ENCODE results near the gene KCNE2. TPM values are rescaled to one million over a fixed set of nuclear protein-coding genes. Genes with fewer than 3 reads are reported as not detected.
A peak's percentile ranks its signal among the peaks of the same experiment; 100 is the strongest.

Gene KCNE2
- not detected for total RNA-seq

- DNase-seq (ENCODE audit: low spot score) (peak; percentile 8), ATAC-seq (no peak)
Observed at GRCh38 chr21:34363733-34364132, at the start of gene KCNE2. KCNE2 (plus strand) TSS chr21:34364006; CDS start chr21:34370479, 6,473 bp downstream.

- no peak for ATAC-seq
- no peak for DNase-seq (ENCODE audit: low spot score)
Observed at GRCh38 chr21:34319585-34319984, 44.2 kb upstream of the KCNE2 start.

GRCh38 chr21:34320011-34320410 is 43.8 kb upstream of the KCNE2 start:
- no peak for DNase-seq (ENCODE audit: low spot score)
- ATAC-seq: no peak

- DNase-seq (ENCODE audit: low spot score): no peak
- ATAC-seq: no peak
Observed at GRCh38 chr21:34330055-34330454, 33.8 kb upstream of the KCNE2 start.

GRCh38 chr21:34331726-34332125 is 32.1 kb upstream of the KCNE2 start:
- DNase-seq (ENCODE audit: low spot score) (no peak), ATAC-seq (no peak)

- no peak for DNase-seq (ENCODE audit: low spot score)
Observed at GRCh38 chr21:34332347-34332746, 31.5 kb upstream of the KCNE2 start.

GRCh38 chr21:34333121-34333739 is 30.6 kb upstream of the KCNE2 start:
- DNase-seq (ENCODE audit: low spot score) (no peak), ATAC-seq (no peak)

More at GRCh38 chr21:34332347-34332746, 31.5 kb upstream of the KCNE2 start:
- no peak for ATAC-seq

- ATAC-seq (no peak), DNase-seq (ENCODE audit: low spot score) (no peak)
Observed at GRCh38 chr21:34335316-34335715, 28.5 kb upstream of the KCNE2 start.

- DNase-seq (ENCODE audit: low spot score) (no peak), ATAC-seq (no peak)
Observed at GRCh38 chr21:34336245-34336644, 27.6 kb upstream of the KCNE2 start.

- DNase-seq (ENCODE audit: low spot score) (no peak), ATAC-seq (no peak)
Observed at GRCh38 chr21:34336756-34337391, 26.9 kb upstream of the KCNE2 start.

GRCh38 chr21:34337741-34338140 is 26.1 kb upstream of the KCNE2 start:
- DNase-seq (ENCODE audit: low spot score) (no peak), ATAC-seq (no peak)

GRCh38 chr21:34338226-34338625 is 25.6 kb upstream of the KCNE2 start:
- ATAC-seq: no peak
- DNase-seq (ENCODE audit: low spot score): no peak

- DNase-seq (ENCODE audit: low spot score) (no peak), ATAC-seq (no peak)
Observed at GRCh38 chr21:34340061-34340460, 23.7 kb upstream of the KCNE2 start.

- ATAC-seq: no peak
- DNase-seq (ENCODE audit: low spot score): no peak
Observed at GRCh38 chr21:34342476-34342875, 21.3 kb upstream of the KCNE2 start.

GRCh38 chr21:34343347-34343746 is 20.5 kb upstream of the KCNE2 start:
- DNase-seq (ENCODE audit: low spot score): no peak
- ATAC-seq: no peak

- DNase-seq (ENCODE audit: low spot score): no peak
- no peak for ATAC-seq
Observed at GRCh38 chr21:34343838-34344381, 19.9 kb upstream of the KCNE2 start.

GRCh38 chr21:34344584-34344983 is 19.2 kb upstream of the KCNE2 start:
- no peak for ATAC-seq
- no peak for DNase-seq (ENCODE audit: low spot score)

- DNase-seq (ENCODE audit: low spot score) (no peak), ATAC-seq (no peak)
Observed at GRCh38 chr21:34345091-34345871, 18.5 kb upstream of the KCNE2 start.

GRCh38 chr21:34345892-34346291 is 17.9 kb upstream of the KCNE2 start:
- ATAC-seq (no peak), DNase-seq (ENCODE audit: low spot score) (no peak)

- DNase-seq (ENCODE audit: low spot score) (no peak), ATAC-seq (no peak)
Observed at GRCh38 chr21:34348890-34349519, 14.8 kb upstream of the KCNE2 start.

GRCh38 chr21:34351786-34352241 is 12.0 kb upstream of the KCNE2 start:
- ATAC-seq (peak; percentile 98), DNase-seq (ENCODE audit: low spot score) (peak; percentile 74)

Measured in left lobe of liver (tissue), 2 donors.